PC-3 (cell line): Measurements from ENCODE around the gene SFXN2.

Source experiments
- CTCF ChIP-seq: fragments of 300-600 bp; sonication (generic); conservative IDR thresholded peaks from 2 replicates; pipeline ENCODE4 v1.5.1; 2017; ENCODE audit warnings: antibody characterized with exemption, low read depth, mild to moderate bottlenecking, low read length
- EZH2 ChIP-seq: fragments of 300-600 bp; sonication (generic); IDR thresholded peaks from one replicate; pipeline ENCODE4 v1.6.1; 2017; ENCODE audit warnings: antibody characterized with exemption, mild to moderate bottlenecking, low read length; ENCODE audit not compliant: unreplicated experiment

- TF ChIP-seq CTCF (no peak), EZH2 (no peak)
These were observed 15.5 kb upstream of the SFXN2 start for GRCh38 chr10:102698894-102699293.
